ENCODE data around the gene TTLL12. TPM values are rescaled to one million over a fixed set of nuclear protein-coding genes. Genes with fewer than 3 reads are reported as not detected.

TTLL12 gene
- total and polyA plus RNA-seq, 2 experiments from 2014 or later = 46.7 to 147 TPM

- DNase-seq (ENCODE audit: low spot score) = no peak
- Histone ChIP-seq H3K79me2 (replicated peaks; ENCODE audit: insufficient read depth) (no peaks in the 10 kb centered on the region), H3K4me2 (no peak overlapping the region), H3K9me2 (ENCODE audit: insufficient read depth) (no peaks in the 10 kb centered on the region), H3K27me3 (ENCODE audit: insufficient read depth) (no peaks in the 10 kb centered on the region), H3K4me1 (ENCODE audit: insufficient read depth) (no peaks in the 10 kb centered on the region), H3F3A (replicated peaks; ENCODE audit: low read depth) (0 out of 2 replicates have a peak, but pooled peaks cover 5% of the 10 kb centered on the region), H2AFZ (no peak overlapping the region), H3K4me3 (no peak overlapping the region), H4K20me1 (replicated peaks; ENCODE audit: insufficient read depth) (no peaks in the 10 kb centered on the region), H3K36me3 (ENCODE audit: insufficient read depth) (peaks cover 13% of the 10 kb centered on the region; the same call in 1 of the 2 replicates), H3K27ac (ENCODE audit: low read depth) (no peak overlapping the region)
- TF ChIP-seq, protein P1, sequence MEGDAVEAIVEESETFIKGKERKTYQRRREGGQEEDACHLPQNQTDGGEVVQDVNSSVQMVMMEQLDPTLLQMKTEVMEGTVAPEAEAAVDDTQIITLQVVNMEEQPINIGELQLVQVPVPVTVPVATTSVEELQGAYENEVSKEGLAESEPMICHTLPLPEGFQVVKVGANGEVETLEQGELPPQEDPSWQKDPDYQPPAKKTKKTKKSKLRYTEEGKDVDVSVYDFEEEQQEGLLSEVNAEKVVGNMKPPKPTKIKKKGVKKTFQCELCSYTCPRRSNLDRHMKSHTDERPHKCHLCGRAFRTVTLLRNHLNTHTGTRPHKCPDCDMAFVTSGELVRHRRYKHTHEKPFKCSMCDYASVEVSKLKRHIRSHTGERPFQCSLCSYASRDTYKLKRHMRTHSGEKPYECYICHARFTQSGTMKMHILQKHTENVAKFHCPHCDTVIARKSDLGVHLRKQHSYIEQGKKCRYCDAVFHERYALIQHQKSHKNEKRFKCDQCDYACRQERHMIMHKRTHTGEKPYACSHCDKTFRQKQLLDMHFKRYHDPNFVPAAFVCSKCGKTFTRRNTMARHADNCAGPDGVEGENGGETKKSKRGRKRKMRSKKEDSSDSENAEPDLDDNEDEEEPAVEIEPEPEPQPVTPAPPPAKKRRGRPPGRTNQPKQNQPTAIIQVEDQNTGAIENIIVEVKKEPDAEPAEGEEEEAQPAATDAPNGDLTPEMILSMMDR (conservative IDR thresholded peaks at IDR 0.05; ENCODE audit: low read depth in 2 of 2) = no peak
- TF ChIP-seq POLR2AphosphoS5 (IDR thresholded peaks at IDR 0.05; ENCODE audit: low read depth) (no peak), ZNF114 (CRISPR knock-in tag; IDR thresholded peaks at IDR 0.05) (no peak), EZH2phosphoT487 (IDR thresholded peaks at IDR 0.05; ENCODE audit: unreplicated experiment) (no peak), ZNF462 (CRISPR knock-in tag; IDR thresholded peaks at IDR 0.05) (no peak), EZH2 (IDR thresholded peaks at IDR 0.05; ENCODE audit: low read depth, unreplicated experiment) (no peak), JUNB (IDR thresholded peaks at IDR 0.05; ENCODE audit: unreplicated experiment) (no peak), CREB1 (CRISPR knock-in tag; IDR thresholded peaks at IDR 0.05; ENCODE audit: low read depth) (no peak), STAT1 (IDR thresholded peaks at IDR 0.05; ENCODE audit: unreplicated experiment) (no peak), NANOG (IDR thresholded peaks at IDR 0.05; ENCODE audit: borderline replicate concordance) (no peak), ZNF331 (CRISPR knock-in tag; IDR thresholded peaks at IDR 0.05; ENCODE audit: low read depth) (no peak)
- TF ChIP-seq, protein P2, sequence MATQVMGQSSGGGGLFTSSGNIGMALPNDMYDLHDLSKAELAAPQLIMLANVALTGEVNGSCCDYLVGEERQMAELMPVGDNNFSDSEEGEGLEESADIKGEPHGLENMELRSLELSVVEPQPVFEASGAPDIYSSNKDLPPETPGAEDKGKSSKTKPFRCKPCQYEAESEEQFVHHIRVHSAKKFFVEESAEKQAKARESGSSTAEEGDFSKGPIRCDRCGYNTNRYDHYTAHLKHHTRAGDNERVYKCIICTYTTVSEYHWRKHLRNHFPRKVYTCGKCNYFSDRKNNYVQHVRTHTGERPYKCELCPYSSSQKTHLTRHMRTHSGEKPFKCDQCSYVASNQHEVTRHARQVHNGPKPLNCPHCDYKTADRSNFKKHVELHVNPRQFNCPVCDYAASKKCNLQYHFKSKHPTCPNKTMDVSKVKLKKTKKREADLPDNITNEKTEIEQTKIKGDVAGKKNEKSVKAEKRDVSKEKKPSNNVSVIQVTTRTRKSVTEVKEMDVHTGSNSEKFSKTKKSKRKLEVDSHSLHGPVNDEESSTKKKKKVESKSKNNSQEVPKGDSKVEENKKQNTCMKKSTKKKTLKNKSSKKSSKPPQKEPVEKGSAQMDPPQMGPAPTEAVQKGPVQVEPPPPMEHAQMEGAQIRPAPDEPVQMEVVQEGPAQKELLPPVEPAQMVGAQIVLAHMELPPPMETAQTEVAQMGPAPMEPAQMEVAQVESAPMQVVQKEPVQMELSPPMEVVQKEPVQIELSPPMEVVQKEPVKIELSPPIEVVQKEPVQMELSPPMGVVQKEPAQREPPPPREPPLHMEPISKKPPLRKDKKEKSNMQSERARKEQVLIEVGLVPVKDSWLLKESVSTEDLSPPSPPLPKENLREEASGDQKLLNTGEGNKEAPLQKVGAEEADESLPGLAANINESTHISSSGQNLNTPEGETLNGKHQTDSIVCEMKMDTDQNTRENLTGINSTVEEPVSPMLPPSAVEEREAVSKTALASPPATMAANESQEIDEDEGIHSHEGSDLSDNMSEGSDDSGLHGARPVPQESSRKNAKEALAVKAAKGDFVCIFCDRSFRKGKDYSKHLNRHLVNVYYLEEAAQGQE (IDR thresholded peaks at IDR 0.05; ENCODE audit: unreplicated experiment) = no peak
- TF ChIP-seq, protein P3, sequence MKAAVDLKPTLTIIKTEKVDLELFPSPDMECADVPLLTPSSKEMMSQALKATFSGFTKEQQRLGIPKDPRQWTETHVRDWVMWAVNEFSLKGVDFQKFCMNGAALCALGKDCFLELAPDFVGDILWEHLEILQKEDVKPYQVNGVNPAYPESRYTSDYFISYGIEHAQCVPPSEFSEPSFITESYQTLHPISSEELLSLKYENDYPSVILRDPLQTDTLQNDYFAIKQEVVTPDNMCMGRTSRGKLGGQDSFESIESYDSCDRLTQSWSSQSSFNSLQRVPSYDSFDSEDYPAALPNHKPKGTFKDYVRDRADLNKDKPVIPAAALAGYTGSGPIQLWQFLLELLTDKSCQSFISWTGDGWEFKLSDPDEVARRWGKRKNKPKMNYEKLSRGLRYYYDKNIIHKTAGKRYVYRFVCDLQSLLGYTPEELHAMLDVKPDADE (IDR thresholded peaks at IDR 0.05) = no peak
- Mint-ChIP-seq H3K27ac (no peak overlapping the region), H3K9me3 (peaks cover 3% of the 10 kb centered on the region; the same call in 1 of the 3 replicates), H3K4me1 (no peaks in the 10 kb centered on the region; the same call in 2 of the 3 replicates), H3K27me3 (ENCODE audit: insufficient read depth, low read depth, poor library complexity) (peaks cover 4% of the 10 kb centered on the region), H3K4me3 (no peak overlapping the region), H3K36me3 (ENCODE audit: low read depth) (peaks cover 67% of the 10 kb centered on the region)
- ATAC-seq = no peak
Observed at GRCh38 chr22:43169310-43170130, 17.4 kb downstream of the TTLL12 start.

Measured in GM23338 (cell line).